Colon (tissue), 2 donors: ENCODE results near the gene NECTIN3.

ENCODE experiments used
- FAIRE-seq: peaks from 2 replicates; lab custom pipeline; 2012; peaks lifted over from hg19 to GRCh38; lab: Jason Lieb, UNC
- donor health status: control.
- donor health status: control.

Gene NECTIN3

GRCh38 chr3:111200027-111200426 is 128.4 kb downstream of the NECTIN3 start:
- no peak for FAIRE-seq

GRCh38 chr3:111210003-111210711 is 138.5 kb downstream of the NECTIN3 start:
- FAIRE-seq = no peak

DNA sequence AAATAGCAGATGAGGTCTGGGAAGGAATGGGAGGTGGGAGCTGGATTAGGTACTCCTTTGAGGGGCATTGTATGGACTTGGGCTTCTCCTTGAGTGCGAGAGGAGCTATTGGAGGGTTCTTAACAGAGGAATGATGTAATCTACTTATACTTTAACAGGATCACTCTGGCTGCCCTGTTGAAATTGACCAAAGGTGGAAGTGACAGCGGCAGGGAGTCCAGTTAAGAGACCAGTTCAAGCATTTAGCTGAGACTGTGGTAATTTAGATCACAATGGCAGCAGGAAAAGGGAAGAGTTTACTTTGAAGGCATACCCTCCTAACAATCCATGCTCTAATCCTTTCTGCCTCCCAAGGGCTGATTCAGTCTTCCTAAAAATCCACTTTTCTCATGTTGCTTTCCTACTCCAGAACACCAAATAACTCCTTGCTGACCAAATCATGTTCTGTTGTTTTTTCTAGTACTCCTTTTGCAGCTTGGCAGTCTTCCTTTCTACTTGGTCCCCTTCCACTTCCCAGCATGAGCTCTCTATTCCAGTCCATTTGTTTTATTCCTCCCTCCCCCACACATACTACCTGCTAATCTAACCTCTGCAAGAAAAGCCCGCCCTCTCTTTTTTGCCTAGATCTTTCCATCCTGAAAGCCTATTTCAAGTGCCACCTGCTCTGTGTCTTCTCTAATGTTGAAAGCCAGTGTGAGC is 139.4 kb downstream of the NECTIN3 start:
- FAIRE-seq = no peak

GRCh38 chr3:111212511-111212910 is 140.9 kb downstream of the NECTIN3 start:
- FAIRE-seq = no peak

DNA sequence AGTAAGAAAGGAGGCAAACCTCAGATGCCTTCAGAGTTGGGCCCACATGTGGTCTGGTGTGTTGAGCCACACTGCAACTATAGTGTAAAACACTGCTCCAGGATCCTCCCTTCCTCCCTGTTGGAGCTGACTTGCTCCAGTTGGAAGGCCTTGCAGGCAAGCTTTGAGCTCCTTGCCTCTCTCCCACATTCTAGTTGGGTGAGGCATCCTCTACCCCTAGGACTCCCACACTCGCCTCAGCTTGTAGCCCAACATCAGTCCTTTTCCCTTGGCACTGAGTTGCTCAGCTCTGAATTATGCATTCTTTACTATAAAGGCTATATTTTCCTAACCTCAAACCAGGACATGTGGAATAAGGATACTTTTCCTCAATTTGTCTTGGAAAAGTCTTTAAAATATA is 143.9 kb downstream of the NECTIN3 start:
- no peak for FAIRE-seq

DNA sequence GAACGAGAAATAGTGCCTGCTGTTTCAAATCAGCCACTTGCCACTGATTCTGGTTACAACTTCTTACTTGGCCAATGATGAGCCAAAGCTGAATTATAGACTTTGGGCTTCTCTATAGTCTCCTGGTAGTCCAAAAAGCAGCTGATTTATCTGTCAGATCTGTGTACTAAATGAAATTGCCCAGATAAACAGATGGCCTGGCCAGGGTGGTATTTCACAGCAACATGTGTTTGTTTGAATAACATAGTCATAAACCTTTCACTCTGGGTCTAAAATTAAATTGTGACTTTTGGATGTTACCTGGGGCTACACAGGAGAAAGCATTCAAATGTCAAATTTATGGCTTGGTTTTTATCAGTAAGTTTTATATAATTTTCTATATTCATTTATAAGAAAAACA is 147.0 kb downstream of the NECTIN3 start:
- FAIRE-seq = no peak

GRCh38 chr3:111227216-111227615 is 155.6 kb downstream of the NECTIN3 start:
- FAIRE-seq = no peak

GRCh38 chr3:111229301-111229700 is 157.7 kb downstream of the NECTIN3 start:
- FAIRE-seq = no peak

DNA sequence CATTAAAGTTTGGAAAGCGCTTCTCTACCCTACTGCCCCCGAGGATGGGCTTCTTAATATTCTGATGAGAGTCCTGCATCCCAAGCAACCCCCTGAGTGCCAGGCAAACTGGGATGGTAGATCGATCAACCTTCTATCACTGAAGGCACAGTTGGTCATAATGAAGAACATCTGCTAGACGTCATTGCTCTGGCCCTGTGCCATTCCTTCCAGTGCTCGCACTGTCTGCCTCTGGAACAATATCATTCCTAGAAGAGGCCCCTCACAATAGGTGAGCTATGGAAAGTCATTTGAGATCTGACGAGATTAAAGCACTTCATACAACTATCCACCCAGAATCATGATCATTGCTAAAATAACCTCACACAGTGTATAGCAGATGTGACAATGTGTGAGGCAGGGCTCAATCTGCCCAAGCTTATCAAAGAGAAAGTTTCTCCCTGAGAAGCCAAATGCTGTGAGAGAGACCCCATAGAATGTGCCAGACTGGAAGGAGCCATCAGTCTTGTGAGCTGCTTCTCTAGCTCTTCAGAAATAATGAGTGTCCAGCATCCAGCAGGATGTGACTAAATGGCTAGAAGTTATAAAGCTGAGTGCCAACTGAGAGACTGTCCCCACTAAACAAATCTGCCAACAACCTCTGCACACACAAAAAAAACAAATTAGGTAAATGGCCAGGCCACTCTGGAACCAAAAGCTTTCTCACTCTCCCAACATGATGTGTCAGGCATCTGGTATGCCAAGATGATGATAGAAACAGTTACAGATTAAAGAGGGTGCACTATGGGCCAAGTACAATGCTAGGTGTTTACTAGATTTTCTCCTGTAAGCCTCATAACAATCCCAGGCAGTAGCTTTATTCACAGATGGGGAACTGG is 165.5 kb downstream of the NECTIN3 start:
- no peak for FAIRE-seq

GRCh38 chr3:111237946-111238345 is 166.3 kb downstream of the NECTIN3 start:
- FAIRE-seq = no peak

DNA sequence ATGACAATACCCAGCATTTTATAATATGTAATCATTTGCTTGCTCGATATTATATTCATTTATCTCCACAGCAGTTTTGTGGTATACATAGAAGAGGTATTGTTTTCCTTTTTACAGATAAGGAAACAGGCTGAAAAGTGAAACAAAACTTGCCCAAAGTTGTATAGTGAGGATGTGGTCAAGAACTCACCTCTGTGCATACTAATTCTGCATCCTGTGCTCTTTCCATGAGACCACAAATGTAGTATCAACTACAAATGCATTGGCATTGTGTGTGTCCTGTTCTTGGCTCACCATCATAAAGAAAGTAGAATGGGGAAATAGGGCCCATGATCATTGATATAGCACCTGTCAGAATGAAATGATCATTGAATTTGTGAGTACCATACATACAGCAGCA is 167.3 kb downstream of the NECTIN3 start:
- no peak for FAIRE-seq

GRCh38 chr3:111241960-111242359 is 170.3 kb downstream of the NECTIN3 start:
- no peak for FAIRE-seq
